CD4-positive, alpha-beta T cell treated with Interleukin-1 beta for 1 hour (primary cell): ENCODE results near the gene AASDH.

Experiments
- DNase-seq, 2 donors: peaks; one replicate each; pipeline ENCODE4 v3.0.0-alpha.2; 2020 to 2022

Gene AASDH, protein sequence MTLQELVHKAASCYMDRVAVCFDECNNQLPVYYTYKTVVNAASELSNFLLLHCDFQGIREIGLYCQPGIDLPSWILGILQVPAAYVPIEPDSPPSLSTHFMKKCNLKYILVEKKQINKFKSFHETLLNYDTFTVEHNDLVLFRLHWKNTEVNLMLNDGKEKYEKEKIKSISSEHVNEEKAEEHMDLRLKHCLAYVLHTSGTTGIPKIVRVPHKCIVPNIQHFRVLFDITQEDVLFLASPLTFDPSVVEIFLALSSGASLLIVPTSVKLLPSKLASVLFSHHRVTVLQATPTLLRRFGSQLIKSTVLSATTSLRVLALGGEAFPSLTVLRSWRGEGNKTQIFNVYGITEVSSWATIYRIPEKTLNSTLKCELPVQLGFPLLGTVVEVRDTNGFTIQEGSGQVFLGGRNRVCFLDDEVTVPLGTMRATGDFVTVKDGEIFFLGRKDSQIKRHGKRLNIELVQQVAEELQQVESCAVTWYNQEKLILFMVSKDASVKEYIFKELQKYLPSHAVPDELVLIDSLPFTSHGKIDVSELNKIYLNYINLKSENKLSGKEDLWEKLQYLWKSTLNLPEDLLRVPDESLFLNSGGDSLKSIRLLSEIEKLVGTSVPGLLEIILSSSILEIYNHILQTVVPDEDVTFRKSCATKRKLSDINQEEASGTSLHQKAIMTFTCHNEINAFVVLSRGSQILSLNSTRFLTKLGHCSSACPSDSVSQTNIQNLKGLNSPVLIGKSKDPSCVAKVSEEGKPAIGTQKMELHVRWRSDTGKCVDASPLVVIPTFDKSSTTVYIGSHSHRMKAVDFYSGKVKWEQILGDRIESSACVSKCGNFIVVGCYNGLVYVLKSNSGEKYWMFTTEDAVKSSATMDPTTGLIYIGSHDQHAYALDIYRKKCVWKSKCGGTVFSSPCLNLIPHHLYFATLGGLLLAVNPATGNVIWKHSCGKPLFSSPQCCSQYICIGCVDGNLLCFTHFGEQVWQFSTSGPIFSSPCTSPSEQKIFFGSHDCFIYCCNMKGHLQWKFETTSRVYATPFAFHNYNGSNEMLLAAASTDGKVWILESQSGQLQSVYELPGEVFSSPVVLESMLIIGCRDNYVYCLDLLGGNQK

DNA sequence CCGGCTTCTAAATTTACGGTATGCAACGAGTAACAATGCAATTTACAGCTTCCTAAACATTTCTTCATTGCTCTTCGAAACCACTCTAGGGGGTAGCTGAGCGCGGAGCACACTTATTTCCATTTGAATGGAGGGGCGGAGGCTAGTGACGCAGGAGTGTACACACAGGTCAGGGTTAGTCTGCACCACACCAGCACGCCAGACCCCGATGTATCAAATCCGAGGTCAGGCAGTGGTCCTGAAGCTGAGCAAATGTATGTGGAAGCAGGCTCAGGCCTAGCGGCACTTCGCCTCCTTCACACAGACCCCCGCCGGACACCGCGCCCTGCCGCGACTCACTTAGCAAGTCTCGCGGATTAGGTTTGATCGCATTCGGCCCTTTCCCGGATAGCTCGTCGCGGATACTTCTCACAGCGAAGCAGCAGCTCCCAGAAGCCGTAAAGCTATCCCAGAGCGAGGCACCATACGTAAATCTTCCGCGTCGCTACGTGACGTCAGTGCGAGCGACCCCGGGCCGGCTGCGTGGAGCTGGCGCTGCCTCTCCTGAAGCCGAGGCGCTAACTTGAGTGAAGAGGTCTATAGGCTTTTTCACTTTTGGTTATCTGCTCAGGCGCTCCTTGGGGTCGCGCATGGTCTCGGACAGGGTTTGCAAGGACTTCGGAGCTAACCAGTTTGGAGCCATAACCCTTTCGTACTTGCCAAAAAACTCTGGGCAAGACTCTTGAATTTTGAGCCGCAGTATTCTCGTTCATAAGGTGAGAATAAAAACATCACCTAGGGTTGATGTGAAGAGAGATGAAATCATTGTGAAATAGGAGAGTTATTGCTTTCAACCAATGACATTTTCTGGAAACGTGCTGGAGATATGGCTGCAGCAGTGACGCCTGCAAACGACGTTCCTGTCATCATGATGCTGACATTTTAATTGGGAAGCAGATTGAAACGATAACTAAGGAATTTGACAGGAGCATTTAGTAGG lies at the start of gene AASDH:
TSS of gene AASDH (minus strand) at position 469 of the 979 bp plus-strand sequence. CDS start 3,192 bp downstream, outside the sequence.
- DNase-seq = peak; percentile 93 to 96

DNA sequence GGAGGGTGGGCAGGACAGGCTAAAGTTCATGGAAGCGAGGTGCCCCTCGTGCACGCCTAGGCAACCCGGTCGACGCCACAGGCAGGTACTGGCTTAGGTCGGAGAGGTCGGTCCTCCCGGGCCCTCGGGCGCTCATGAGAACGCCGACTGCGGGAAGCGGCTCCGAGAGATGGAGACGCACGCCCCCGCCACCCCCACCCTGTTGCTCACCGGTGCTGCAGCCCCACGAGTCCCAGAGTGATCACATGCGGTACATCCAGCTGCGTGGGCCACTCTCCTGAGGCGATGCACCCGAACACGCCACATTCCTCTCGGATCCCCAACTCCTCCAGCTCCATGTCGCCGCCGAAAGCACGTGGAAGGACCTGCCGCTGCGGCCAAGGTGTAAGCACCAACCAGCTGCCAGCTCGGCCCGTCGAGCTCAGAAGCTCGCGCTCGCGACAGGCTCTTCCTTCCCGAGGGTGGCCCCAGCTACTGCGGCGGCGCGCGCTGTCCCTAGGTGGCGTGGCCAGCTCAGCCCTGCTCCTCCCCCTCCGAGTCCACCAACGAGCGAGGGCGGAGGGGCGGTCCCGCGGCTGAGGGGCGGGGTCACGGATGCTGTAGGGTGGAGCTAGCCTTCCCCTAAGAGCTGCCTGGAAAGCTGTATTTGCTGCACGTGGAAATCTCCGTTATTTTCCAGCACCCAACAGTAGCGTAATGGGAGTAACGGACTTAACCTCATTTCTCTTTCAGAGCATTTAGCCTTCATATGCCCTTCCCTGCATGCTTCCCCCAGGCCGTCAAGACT lies 48.0 kb upstream of the AASDH start, which contains the start of gene PPAT:
TSS of gene PPAT (minus strand) at position 476 of the 787 bp plus-strand sequence. CDS start at position 338, 138 bp downstream.
- DNase-seq = peak; percentile 97 to 98

DNA sequence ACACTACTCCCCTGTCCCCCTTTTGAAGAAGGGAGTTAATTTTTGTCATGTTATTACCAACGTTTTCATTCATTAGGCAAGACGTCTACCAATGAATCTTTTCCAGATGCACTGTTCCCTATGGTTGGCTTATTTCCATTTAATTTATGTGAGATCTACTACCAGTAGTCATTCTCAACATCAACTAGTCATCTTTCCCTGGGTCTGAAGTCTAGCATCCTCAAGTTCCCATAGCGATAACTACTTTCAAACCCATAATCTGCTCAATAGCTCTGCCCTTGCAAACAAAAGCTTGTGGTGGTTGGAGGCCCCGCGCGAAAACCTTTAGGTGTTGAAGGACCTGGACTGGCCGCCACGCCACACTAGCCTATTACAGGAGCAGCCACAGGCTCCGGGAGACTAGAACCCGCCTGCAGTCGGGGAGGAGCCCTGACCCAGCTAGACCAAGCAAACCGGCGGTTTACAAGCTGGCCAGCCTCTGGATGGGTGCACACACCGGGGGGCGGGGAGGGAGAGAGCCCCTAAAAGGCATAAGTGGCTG lies 47.4 kb upstream of the AASDH start:
- peak in 1 of 2 donors; percentile 4 for DNase-seq

DNA sequence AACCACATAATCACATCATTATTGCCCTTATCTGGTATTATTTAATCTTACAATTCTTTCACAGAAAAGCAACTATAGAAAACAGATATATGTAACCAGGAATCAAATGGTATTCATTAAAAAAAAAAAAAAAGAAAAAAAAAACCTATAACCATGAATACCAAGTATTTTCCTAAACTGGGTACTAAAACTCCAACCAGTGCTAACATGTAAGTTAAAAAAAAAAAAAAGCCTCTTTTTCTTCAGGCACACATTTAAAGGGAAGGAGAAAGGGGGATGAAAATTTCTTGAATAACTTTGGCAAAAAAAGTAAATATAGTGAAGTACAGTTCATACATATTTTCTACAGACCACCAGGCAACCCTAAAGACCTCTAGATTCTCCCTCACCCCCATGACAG lies 46.0 kb upstream of the AASDH start:
- DNase-seq = no peak

DNA sequence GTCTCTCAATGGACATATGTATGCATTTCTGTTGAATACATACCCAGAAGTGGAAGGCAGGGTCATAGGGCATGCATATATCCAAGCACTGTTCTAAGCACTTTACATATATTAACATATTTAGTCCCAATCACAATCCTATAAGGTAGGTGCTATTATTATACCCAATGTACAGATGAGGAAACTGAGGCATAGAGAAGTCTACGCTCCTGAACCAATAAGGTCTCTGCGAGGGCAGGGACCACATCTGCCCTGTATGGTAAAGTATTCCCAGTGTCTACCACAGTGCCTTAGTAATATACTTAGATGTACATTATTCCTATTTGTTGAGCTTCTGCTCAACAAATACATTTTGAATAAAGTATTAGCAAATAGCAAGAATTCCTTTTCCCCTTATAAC lies 42.9 kb upstream of the AASDH start:
- no peak for DNase-seq

DNA sequence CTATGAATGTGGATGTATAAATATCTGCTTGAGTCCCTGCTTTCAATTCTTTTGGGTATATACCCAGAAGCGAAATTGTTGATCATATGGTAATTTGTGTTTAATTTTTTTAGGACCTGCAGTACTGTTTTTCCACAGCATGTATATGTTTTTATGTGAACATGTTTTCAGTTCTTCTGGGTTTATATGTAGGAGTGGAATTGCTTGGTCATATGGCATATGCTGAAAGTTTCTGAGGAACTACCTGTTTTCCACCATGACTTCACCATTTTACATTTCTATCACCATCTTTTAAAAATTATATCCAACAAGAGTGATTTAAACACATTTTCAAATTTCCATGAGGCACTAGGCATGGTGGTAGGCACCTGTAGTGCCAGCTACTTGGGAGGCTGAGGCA lies 39.9 kb upstream of the AASDH start:
- DNase-seq = no peak

DNA sequence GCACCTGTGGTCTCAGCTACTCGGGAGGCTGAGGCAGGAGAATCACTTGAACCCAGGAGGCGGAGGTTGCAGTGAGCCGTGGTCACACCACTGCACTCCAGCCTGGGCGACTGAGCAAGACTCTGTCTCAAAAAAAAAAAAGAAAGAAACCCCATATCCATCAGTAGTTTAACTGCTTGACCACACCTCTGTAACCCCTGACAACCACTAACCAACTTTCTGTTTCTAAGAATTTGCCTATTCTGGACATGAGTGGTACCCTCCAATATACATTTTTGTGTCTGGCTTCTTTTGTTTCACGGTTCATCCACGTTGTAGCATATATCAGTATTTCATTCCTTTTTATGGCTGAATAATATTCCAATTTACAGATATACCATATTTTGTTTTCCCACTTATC lies 39.0 kb upstream of the AASDH start:
- no peak for DNase-seq

DNA sequence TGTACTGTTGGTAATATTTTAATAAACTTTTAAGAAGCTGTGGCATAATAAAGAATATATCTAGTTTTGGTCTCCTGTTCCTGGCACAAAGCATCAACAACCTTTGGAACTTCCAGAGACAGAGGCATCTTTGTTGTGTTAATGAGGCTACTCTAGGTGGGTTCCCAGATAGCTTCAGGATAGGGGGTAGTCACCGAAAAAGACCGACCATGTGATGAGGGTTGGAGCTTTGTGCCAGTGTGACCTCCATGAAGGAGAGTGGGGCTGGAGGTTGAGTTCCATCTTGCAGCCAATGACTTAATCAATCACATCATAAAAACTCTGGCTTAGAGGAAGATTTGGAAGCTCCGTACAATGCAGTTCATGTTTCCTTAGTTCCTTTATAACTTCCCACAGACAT lies 38.2 kb upstream of the AASDH start:
- no peak for DNase-seq

DNA sequence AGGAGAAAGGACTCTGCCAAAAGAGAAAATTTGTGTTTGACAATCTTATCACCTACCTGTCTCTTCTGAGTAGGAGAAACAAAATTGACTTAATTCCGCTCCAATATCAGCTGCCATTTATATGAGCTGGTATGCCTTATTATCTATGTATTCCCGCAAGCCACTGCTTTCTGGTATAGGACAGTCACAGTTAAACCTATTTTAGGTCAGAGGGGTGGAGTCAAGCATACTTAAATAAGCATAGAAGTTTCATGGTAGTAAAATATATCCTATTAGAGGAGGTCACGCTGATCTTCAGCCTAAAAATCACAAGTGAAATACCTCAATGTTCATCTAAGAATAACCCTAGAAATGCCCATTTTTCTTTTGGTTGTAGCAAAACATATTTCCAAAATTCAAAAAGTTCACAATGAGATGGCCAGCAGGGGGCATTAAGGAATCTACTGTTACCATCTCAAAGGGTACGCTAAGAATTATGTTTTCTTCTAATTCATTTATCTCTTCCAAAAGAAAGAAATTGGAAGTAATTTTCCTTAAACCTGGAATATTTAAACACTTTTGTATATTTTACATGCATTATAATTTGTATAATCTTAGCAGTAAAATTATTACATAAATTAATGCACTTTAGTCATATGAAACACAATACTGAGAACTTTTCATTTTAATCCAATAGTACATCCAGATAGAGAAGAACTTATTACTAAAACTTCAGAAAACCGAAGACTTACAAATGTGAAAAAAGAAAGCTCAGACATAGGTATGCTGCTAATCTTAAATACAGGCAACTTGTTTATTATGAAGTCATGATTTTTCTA lies 37.6 kb upstream of the AASDH start:
- DNase-seq = peak; percentile 10 to 61

DNA sequence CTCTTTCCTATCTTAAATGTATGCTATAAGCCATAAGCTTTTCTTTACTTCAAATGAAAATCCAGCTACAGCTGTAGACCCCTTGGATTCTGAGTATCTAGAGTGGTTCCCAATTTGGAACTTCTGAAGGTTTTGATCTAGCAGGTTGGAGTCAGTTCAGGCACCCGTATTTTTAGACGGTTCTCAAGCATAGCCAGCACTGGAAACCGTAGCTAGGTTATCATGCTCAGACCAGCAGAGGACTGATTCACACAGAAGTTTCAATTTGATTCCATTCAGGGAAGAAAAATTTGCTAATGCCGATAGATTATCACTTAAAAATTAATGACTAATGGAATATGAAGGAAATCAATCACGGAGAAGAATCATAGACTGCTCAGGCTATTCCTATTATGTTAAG lies 36.9 kb upstream of the AASDH start:
- no peak for DNase-seq

DNA sequence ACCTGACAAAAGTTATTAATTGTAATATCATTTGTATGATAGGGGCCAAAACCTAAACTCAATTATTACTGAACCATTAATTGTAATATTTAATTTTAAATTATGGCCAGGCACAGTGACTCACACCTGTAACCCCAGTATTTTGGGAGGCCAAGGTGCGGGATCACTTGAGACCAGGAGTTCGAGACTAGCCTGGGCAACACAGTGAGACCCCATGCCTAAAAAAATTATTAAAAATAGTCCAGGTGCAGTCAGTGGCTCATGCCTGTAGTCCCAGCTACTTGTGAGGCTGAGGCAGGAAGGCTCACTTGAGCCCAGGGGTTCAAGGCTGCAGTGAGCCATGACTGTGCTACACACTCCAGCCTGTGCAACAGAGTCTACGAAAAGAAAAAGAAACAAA lies 30.1 kb upstream of the AASDH start:
- DNase-seq = no peak

DNA sequence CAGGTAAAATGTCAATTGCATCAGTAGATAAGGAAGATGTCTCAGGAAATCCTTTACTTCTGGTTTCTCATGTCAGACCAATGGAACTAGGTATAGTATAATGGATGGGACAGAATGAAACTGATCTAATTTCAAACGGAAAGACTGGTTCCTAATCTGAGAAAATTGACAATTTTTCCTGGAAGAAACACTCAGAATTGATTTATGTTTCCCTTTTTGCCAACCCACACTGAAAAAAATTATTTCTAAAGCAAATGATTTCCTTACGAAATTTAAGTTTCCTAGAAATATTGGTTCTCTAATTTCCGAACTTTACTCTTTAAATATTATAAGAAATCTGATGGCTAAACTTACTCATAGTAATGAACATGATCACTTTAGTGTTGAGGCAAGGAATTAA lies 29.1 kb upstream of the AASDH start:
- DNase-seq = no peak

DNA sequence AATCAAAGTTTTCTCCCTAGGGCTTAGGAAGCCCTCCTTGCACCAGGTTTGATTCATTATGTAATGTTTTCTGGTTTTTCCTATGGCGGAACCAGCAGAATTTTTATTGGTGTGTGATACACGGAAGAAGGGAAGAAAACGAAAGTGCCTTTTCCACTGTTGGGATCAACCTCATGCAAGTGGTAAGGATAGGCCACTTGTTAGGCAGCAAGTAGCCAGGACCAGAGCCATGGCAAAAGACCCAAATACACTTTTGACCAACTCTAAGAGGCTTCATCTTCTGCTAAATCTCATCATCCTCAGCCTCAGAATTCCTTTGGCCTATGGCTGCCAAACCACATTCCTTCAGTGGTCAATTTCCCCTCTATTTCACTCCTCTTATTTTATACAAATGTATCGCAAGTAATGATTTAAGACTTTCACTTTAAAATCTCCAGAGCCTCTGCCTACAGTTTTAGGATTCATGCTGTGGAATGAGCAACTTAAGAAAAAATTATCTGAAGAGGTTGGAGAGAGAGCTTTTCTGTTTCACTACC lies 26.9 kb upstream of the AASDH start:
- DNase-seq = no peak

DNA sequence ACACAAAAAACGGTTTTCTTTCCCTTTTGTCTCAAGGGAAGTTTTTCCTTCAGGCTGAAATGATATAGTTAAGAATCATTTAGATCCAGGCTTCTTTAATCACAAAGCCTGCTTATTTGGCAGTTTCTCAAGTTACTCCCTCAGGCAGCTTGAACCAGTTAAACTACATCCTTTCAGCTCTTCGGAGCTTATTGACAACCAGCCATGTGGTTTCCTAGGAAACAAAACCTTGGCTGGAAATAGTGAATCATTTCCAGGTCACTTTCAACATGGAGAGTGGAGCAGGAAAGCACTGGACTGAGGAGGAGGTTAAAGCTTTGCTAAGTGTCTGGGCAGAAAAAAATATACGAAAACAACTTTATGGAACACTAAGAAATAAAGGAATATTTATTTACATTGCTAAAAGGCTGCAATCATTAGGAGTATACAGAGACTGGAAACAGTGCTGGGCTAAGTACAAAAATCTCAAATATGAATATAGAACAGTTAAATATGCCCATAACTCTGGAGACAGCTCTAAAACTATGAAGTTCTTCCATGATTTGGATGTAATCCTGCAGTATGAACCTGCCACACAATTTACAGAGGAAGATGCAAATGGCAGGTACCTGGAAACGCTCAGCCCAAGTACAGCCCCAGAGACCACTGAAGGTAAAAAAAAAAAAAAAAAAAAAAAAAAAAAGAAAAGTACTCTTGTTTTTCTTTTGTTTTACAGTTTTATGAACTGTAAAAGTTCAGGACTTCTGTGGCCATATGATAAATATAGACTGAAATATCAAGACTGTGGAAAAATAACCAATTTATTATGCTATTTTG lies 23.2 kb upstream of the AASDH start:
- DNase-seq = no peak

DNA sequence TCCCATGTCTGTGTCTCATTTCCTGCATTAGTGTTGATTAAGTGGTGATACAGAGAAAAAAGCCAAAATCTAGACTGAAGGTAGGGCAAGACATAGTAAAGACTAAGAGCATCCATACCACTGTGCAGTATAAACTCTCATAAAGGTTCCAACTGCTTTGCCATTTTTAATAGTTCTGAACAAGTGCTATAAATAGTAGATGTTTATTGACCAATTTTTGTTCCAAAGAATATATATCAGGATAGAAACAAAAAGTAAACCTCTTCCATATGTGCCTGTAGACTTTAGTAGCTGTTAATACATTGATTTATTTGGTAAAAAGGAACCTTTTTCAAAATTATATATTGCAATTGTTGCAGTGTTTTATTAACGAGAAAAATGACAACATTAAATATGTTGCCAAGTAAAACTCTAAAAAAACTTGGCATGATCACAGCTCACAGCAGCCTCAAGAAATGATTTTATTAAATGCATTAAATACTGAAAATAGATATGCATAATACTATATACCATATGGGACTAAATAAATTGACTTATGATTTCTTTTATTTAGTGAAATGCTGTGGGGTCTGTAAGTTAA lies 22.3 kb upstream of the AASDH start:
- no peak for DNase-seq

DNA sequence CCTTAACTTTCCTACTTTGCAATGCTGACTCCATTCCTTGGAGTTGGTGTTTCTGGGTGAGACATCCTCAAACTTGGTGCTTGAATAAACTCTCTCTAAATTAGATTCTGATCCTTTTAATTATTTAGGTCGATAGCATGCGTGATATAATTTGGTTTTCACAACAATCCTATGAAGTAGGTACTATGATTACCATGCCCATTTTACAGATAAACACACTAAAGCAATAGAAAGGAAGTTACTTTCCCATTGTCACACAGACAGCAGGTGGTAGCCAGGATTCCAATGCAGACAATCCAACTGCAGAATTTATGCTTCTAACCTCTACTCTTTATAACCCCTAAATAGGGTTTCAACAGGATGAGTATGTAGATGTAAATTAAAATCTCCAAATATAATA lies 21.7 kb upstream of the AASDH start:
- no peak for DNase-seq

DNA sequence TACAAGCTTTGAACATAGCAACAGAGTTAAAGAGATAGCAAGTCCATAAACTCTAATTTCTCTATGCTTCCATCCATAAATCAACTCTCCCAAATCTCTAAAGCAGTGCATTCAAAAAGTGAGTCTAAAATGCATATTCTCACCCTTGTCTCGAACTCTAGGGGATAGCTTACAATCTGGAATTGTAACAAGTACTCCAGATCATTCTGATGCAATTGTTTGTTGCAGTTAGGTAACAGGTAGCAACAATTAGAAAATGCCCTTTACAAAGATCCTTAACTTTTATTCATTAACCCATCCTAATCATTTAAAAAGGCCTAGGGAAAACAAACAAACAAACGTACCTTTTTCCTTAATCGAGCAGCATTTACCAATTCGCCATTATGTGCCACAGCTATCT lies 18.9 kb upstream of the AASDH start:
- DNase-seq = no peak

DNA sequence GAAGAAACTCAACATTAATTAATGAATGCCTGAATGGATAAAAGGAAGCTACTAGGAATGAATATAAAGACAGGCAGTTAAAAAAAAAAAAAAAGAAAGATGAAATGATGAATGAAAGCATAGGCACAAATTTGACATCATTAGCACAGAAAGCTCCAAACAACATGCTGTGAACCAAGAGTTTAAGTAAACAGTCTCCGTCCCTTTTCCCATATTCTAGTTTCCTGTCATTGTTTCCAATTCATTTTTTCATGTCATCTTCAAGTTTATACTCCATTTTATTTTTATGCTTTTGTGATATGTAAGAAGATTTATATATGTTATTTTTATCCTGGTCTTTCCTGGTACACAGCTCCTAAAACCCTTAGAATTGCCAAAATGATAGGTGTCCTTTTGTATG lies 17.7 kb upstream of the AASDH start:
- DNase-seq = no peak

DNA sequence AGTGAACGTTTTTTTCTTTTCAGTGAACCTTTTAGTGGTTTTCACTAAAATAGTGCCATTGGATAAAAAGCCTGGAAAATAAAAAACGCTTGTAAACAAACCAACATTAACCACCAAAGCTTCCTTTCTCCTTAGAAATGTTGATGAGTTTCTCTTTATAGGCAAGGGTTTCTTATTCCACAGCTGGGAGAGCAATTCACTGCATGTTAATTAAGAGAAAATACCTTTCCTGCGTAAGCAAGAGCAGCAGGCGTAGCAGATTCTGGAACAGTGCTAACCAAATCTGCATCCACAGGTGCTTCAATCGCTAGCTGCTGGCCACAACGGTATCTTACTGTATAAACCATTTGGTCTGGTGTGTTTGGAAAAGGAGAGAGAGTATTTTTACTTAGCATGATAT lies 13.3 kb upstream of the AASDH start:
- DNase-seq = no peak
